ENCODE data around the gene B4GALT5.

Gene B4GALT5

GRCh38 chr20:49700411-49701185, 13.1 kb downstream of the B4GALT5 start:
- no peak for DNase-seq (ENCODE audit: low read depth)

- DNase-seq (ENCODE audit: low read depth): peak; percentile 10
Measured at GRCh38 chr20:49699200-49699992, 14.3 kb downstream of the B4GALT5 start.

GRCh38 chr20:49698477-49698876, 15.2 kb downstream of the B4GALT5 start:
- DNase-seq (ENCODE audit: low read depth): no peak

- no peak for DNase-seq (ENCODE audit: low read depth)
Measured at GRCh38 chr20:49697071-49697470, 16.6 kb downstream of the B4GALT5 start.

GRCh38 chr20:49696594-49696993, 17.1 kb downstream of the B4GALT5 start:
- no peak for DNase-seq (ENCODE audit: low read depth)

GRCh38 chr20:49695830-49696229, 17.8 kb downstream of the B4GALT5 start:
- no peak for DNase-seq (ENCODE audit: low read depth)

GRCh38 chr20:49694450-49695071, 19.1 kb downstream of the B4GALT5 start:
- no peak for DNase-seq (ENCODE audit: low read depth)

GRCh38 chr20:49693435-49694171, 20.1 kb downstream of the B4GALT5 start:
- DNase-seq (ENCODE audit: low read depth): no peak

- no peak for DNase-seq (ENCODE audit: low read depth)
Measured at GRCh38 chr20:49692941-49693340, 20.7 kb downstream of the B4GALT5 start.

GRCh38 chr20:49691818-49692568, 21.7 kb downstream of the B4GALT5 start:
- DNase-seq (ENCODE audit: low read depth): no peak

- no peak for DNase-seq (ENCODE audit: low read depth)
Measured at GRCh38 chr20:49690899-49691620, 22.6 kb downstream of the B4GALT5 start.

GRCh38 chr20:49687595-49688567, 25.8 kb downstream of the B4GALT5 start:
- DNase-seq (ENCODE audit: low read depth): no peak

GRCh38 chr20:49685809-49686208, 27.9 kb downstream of the B4GALT5 start:
- DNase-seq (ENCODE audit: low read depth): no peak

GRCh38 chr20:49685161-49685601, 28.5 kb downstream of the B4GALT5 start:
- DNase-seq (ENCODE audit: low read depth): no peak

GRCh38 chr20:49684335-49684997, 29.2 kb downstream of the B4GALT5 start:
- DNase-seq (ENCODE audit: low read depth): no peak

- no peak for DNase-seq (ENCODE audit: low read depth)
Measured at GRCh38 chr20:49682798-49683197, 30.9 kb downstream of the B4GALT5 start.

GRCh38 chr20:49682278-49682677, 31.4 kb downstream of the B4GALT5 start:
- no peak for DNase-seq (ENCODE audit: low read depth)

GRCh38 chr20:49681850-49682216, 31.8 kb downstream of the B4GALT5 start:
- DNase-seq (ENCODE audit: low read depth): no peak

GRCh38 chr20:49680484-49680883, 33.2 kb downstream of the B4GALT5 start:
- DNase-seq (ENCODE audit: low read depth): no peak

All from T-helper 22 cell (primary cell).